HL-60/S4 treated with phorbol 12-myristate 13-acetate at 8.2 ng/mL for 4 days and 3 days (cell line): Measurements from ENCODE around the gene TBC1D10A.

Source experiments
- in situ Hi-C: fragments of 300-500 bp; cut with MboI; formaldehyde crosslinking; loops from 2 replicates; pipeline ENCODE4 v1.15.0; 2022; ENCODE audit warnings: low sequenced_read_pairs

The TBC1D10A gene

DNA sequence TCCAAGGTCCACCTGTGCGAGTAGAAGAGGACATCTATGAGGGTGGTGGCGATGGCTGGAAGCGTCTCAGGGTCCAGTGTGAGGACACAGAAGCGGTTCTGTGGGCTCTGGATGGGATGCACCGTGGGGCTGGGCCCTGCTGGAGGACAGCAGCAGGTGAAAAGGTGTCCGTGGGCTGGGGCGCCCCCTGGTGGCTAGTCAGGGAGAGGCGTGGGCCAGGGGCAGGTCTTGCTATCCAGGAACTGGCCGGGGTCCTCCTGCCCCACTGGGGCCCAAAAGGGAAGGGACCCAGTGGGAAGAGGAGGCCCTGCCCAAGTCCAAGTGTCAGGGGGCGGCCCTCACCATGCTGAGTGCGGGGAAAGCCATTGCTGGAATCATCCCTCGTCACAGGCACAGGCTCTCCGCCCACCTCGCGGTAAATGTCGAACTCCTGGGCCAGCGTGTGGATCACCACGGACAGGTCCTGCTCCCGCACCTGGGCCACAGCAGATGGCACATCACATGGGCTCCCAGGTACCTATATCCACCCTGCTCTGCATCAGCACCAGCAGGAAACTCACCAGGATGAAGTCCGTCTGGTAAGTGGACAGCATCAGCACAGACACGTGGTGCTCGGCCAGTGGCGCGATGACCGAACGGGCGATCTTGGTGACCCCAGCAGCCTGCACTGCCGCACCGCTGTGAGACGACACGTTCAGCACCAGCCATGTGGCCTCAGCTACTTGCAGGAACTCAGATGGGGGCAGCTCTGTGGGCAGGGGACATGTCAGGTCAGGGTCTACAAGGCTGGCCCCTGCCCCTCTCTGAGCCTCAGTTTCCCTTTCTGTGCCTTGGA, 39.7 kb downstream of the TBC1D10A start:
- in situ Hi-C loops: no loop called here

GRCh38 chr22:30286331-30286730, 40.4 kb downstream of the TBC1D10A start:
- in situ Hi-C loops: no loop called here

GRCh38 chr22:30285846-30286200, 40.9 kb downstream of the TBC1D10A start:
- in situ Hi-C loops: no loop called here

- in situ Hi-C loops: no loop called here
These were observed 41.4 kb downstream of the TBC1D10A start for GRCh38 chr22:30285176-30285845.

- in situ Hi-C loops: no loop called here
These were observed 42.1 kb downstream of the TBC1D10A start for GRCh38 chr22:30284666-30285065.

- in situ Hi-C loops: no loop called here
These were observed 42.6 kb downstream of the TBC1D10A start for GRCh38 chr22:30284172-30284571.

- in situ Hi-C loops: no loop called here
These were observed 43.4 kb downstream of the TBC1D10A start for GRCh38 chr22:30283342-30283741.

DNA sequence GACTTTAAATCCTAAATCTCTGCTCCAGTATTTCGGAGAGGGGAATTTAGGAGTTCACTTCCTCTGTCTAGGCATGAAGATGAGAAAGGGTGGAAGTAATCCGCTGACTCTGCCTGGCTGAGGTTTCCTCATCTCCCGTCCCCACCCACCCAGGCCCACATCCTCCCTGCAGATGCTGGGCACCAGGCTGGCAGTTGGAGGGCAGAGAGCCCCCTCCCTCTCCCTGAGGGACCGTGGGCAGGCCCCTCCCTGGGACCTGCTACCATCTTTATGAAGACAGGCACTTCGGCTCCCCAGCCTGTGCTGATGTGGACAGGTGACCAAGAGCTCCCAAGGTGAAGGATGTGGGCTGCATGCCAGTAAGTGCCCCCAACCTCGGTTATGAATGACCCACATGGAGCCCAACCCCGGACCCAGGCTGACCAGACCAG, 44.1 kb downstream of the TBC1D10A start:
- in situ Hi-C loops: no loop called here

GRCh38 chr22:30280505-30280904, 46.2 kb downstream of the TBC1D10A start:
- in situ Hi-C loops: no loop called here

- in situ Hi-C loops: no loop called here
These were observed 46.8 kb downstream of the TBC1D10A start for GRCh38 chr22:30279932-30280331.

DNA sequence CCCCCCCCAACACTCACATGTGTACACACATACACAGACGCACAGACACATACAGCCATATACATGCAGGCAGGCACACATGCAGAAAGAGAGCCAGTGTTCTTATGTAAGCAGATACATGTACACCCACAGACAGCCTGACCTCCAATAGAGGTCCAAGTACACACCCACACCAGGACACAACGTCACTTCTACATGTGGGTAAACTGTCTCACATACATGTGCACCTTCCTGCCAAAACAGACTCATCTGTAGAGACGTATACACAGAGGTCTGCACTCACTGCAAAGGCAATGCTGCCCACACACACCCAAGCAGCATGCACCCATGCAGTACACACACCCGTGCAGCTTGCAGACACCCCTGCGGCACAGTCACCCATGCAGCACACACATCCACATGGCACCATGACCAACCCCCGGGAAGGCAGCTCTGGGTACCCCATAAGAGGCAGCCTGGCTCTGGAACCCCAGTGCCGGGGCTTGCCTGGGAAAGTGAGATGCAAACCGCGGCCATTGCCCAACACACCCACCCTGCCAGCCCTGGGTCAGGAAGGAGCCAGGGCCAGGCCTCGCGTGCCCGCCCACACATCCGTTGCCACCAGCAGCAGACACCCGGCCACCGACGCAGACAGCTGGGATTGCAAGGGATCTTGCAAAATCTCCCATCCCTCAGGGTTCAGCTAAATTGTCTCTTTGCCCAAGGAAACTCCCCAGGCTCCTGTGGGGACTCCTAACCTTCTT, 47.5 kb downstream of the TBC1D10A start:
- in situ Hi-C loops: no loop called here

- in situ Hi-C loops: no loop called here
These were observed 49.0 kb downstream of the TBC1D10A start for GRCh38 chr22:30277547-30278344.

GRCh38 chr22:30276039-30276438, 50.7 kb downstream of the TBC1D10A start:
- in situ Hi-C loops: no loop called here

DNA sequence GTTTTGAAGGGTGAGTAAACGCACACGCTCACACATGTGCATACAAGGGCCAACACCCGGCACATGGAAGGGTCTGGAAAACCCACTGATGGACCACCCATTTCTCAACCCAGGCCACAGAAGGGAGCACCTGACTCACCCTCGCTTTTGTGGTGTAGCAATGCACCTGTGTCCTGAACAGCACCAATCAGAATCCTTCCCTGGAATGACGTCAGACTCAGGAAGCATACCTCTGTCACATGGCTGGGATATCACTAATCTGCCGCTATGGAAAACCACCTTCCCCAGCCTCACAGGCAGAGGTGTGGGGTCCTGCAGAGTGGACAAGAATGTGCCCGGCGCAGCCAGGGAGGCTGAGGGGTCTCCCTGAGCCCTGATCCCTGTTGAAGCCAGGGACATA, 51.1 kb downstream of the TBC1D10A start:
- in situ Hi-C loops: no loop called here

GRCh38 chr22:30274437-30274812, 52.3 kb downstream of the TBC1D10A start:
- in situ Hi-C loops: no loop called here

DNA sequence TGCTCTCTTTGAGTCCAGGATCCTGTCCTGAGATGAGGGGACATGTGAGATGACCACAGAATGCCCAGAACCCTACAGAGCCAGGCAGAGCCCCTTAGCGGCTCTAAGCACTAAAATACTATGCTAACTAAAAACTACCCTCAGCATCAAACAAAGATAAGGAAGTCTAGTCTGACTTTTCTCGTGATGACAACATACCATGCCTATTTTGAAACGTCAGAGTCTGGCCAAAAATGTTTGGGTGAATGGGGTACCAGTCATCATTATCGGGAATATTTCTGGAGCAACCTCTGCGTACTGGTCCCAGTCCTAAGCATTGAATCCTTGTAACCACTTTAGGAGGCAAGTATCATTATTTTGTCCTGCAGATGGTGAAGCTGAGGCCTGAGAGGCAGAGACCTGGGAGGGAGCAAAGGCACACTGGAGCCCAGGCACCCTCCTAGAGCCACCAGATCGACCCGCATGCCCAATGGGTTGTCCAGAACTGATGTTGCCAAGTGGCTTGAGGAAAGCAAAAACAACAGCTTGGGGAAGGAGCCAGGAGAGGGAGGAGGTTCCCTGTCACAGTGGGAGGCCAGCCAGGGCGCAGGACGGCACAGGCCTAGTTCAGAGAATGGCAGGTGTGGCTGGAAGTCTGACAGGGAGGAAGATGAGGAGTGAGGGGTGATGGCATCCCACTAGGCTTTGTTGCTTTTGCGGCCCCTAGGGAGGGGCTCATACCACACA, 52.9 kb downstream of the TBC1D10A start:
- in situ Hi-C loops: no loop called here

GRCh38 chr22:30272781-30273601, 53.8 kb downstream of the TBC1D10A start:
- in situ Hi-C loops: no loop called here

DNA sequence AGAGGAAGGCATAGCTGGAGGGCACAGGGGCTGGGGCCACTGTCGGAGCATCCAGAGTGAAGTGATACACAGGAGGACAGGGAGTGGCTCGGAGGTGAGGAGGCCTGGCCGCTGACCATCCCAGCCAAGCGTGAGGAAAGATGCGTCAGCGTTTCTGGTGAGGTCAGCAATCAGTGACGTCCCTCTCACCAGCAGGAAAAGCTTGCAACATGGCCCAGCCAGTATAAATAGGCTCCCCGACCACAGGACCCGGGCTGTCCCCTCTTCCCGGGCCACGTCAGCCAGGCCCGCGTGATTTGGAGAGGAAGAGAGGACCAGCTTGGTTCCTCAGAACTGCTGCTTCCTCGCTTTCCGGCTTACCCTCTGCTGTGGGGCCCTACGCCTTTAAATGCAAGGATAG, 55.9 kb downstream of the TBC1D10A start:
- in situ Hi-C loops: no loop called here

DNA sequence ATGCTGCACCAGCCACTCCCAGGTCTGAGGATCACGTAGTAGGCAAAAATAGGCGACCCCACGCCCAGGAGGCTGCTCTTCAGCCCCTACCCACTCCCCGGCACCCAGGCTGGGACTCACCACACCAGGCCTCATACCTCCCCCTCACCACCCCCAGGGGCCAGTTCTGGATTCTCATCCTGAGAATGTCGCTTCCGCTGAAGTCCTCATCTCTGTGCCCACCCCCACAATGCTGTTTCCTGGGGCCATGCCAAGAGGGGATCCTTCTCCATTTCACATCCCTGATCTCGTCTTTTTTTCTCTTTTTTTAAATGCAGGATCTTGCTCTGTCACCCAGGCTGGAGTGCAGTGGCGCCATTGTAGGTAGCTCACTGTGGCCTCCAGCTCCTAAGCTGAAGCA, 58.4 kb downstream of the TBC1D10A start:
- in situ Hi-C loops: loop anchor here (10.0 kb wide), 1 partner anchor 74 kb away; no protein-coding TSS in a partner anchor
